ENCODE measurements around the gene PEMT.

GRCh38 chr17:17512866-17513265 is 78.6 kb downstream of the PEMT start:
- TF ChIP-seq POLR2A (IDR thresholded peaks at IDR 0.05) (no peak), CTCF (IDR thresholded peaks at IDR 0.05) (no peak)

Data from adrenal gland (tissue), 5 donors.